Measurements from ENCODE around the gene PRR12. TPM values are rescaled to one million over a fixed set of nuclear protein-coding genes. Genes with fewer than 3 reads are reported as not detected.

PRR12 gene
- total RNA-seq, 1 experiment from 2014 or later = 22.9 TPM

DNA sequence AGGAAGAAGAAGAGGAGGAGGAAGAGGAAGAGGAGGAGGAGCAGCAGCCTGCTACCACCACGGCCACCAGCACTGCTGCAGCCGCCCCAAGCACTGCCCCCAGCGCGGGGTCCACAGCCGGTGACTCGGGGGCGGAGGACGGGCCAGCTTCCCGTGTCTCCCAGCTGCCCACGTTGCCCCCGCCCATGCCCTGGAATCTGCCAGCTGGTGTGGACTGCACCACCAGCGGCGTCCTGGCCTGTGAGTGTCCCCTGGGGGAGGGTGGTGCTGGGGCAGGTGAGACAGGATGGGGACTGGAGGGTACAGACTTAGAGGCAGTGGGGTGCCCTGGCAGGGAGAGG, 62.5 kb downstream of the PRR12 start:
- DNase-seq (ENCODE audit: low read depth, low spot score) (no peak), ATAC-seq (no peak)
- H3K9me3 ChIP-seq (ENCODE audit: control insufficient read depth, insufficient read depth, low read depth, low read length) = no peaks in the 10 kb centered on the region
- BruUV-seq (replicated peaks) = no TSS peak
- H3K4me1 ChIP-seq (ENCODE audit: control insufficient read depth, insufficient read depth, low read length) = no peaks in the 10 kb centered on the region
- intact Hi-C loops (cut with micrococcal nuclease; ENCODE audit: unreplicated experiment) = no loop called here
- H3K4me3 ChIP-seq (ENCODE audit: low read depth in 2 of 2, low read length in 2 of 2) = no peak overlapping the region
- H3K27ac ChIP-seq (ENCODE audit: low read length) = no peak overlapping the region
- ChIA-PET CTCF (no interaction called here), POLR2A (no interaction called here)
- in situ Hi-C loops (cut with HindIII; ENCODE audit: low pct_unique_long_range_greater_than_20kb, low sequenced_read_pairs) = no loop called here
- TF ChIP-seq, protein P1, sequence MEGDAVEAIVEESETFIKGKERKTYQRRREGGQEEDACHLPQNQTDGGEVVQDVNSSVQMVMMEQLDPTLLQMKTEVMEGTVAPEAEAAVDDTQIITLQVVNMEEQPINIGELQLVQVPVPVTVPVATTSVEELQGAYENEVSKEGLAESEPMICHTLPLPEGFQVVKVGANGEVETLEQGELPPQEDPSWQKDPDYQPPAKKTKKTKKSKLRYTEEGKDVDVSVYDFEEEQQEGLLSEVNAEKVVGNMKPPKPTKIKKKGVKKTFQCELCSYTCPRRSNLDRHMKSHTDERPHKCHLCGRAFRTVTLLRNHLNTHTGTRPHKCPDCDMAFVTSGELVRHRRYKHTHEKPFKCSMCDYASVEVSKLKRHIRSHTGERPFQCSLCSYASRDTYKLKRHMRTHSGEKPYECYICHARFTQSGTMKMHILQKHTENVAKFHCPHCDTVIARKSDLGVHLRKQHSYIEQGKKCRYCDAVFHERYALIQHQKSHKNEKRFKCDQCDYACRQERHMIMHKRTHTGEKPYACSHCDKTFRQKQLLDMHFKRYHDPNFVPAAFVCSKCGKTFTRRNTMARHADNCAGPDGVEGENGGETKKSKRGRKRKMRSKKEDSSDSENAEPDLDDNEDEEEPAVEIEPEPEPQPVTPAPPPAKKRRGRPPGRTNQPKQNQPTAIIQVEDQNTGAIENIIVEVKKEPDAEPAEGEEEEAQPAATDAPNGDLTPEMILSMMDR (IDR thresholded peaks at IDR 0.05) = no peak
- TF ChIP-seq TCF7L2 (IDR thresholded peaks at IDR 0.05; ENCODE audit: low read depth, low read length) (no peak), SIN3A (IDR thresholded peaks at IDR 0.05; ENCODE audit: borderline replicate concordance, insufficient read depth, low read depth, low read length) (no peak), POLR2AphosphoS5 (IDR thresholded peaks at IDR 0.05; ENCODE audit: low read depth, low read length) (no peak)
- TF ChIP-seq, protein P2, sequence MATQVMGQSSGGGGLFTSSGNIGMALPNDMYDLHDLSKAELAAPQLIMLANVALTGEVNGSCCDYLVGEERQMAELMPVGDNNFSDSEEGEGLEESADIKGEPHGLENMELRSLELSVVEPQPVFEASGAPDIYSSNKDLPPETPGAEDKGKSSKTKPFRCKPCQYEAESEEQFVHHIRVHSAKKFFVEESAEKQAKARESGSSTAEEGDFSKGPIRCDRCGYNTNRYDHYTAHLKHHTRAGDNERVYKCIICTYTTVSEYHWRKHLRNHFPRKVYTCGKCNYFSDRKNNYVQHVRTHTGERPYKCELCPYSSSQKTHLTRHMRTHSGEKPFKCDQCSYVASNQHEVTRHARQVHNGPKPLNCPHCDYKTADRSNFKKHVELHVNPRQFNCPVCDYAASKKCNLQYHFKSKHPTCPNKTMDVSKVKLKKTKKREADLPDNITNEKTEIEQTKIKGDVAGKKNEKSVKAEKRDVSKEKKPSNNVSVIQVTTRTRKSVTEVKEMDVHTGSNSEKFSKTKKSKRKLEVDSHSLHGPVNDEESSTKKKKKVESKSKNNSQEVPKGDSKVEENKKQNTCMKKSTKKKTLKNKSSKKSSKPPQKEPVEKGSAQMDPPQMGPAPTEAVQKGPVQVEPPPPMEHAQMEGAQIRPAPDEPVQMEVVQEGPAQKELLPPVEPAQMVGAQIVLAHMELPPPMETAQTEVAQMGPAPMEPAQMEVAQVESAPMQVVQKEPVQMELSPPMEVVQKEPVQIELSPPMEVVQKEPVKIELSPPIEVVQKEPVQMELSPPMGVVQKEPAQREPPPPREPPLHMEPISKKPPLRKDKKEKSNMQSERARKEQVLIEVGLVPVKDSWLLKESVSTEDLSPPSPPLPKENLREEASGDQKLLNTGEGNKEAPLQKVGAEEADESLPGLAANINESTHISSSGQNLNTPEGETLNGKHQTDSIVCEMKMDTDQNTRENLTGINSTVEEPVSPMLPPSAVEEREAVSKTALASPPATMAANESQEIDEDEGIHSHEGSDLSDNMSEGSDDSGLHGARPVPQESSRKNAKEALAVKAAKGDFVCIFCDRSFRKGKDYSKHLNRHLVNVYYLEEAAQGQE (IDR thresholded peaks at IDR 0.05; ENCODE audit: insufficient read depth in 1 of 2, low read depth in 2 of 2, low read length in 1 of 2) = no peak
- H3K36me3 ChIP-seq (ENCODE audit: control insufficient read depth, insufficient read depth, low read length) = no peaks in the 10 kb centered on the region
- H3K27me3 ChIP-seq (ENCODE audit: control insufficient read depth, insufficient read depth, low read length) = no peaks in the 10 kb centered on the region

- ChIA-PET POLR2A (no interaction called here), CTCF (no interaction called here)
- in situ Hi-C loops (cut with HindIII; ENCODE audit: low pct_unique_long_range_greater_than_20kb, low sequenced_read_pairs) (no loop called here), intact Hi-C loops (cut with micrococcal nuclease; ENCODE audit: unreplicated experiment) (no loop called here)
- no peaks in the 10 kb centered on the region for H3K9me3 ChIP-seq (ENCODE audit: control insufficient read depth, insufficient read depth, low read depth, low read length)
- no peaks in the 10 kb centered on the region for H3K4me1 ChIP-seq (ENCODE audit: control insufficient read depth, insufficient read depth, low read length)
- H3K4me3 ChIP-seq (ENCODE audit: low read depth in 2 of 2, low read length in 2 of 2) = no peak overlapping the region
- H3K27me3 ChIP-seq (ENCODE audit: control insufficient read depth, insufficient read depth, low read length) = no peaks in the 10 kb centered on the region
- TF ChIP-seq, protein P1 (IDR thresholded peaks at IDR 0.05) = no peak
- DNase-seq (ENCODE audit: low read depth, low spot score) (no peak), ATAC-seq (no peak)
- H3K27ac ChIP-seq (ENCODE audit: low read length) = no peak overlapping the region
- H3K36me3 ChIP-seq (ENCODE audit: control insufficient read depth, insufficient read depth, low read length) = no peaks in the 10 kb centered on the region
- BruUV-seq (replicated peaks) = no TSS peak
Observed at GRCh38 chr19:49654581-49654980, 63.6 kb downstream of the PRR12 start.
